Esophagus muscularis mucosa (tissue), 4 donors: ENCODE results near the gene LRRC7. TPM values are rescaled to one million over a fixed set of nuclear protein-coding genes. Genes with fewer than 3 reads are reported as not detected.

Experiments used
- DNase-seq: peaks from one replicate; pipeline ENCODE4 v3.0.0-alpha.2; 2017; ENCODE audit errors: extremely low spot score
- H3K27ac ChIP-seq, 4 donors: fragments of 200-600 bp; sonication (generic); replicated peaks in 1 of 4; 1 replicate in 3 of 4; 2 replicates in 1 of 4; pipeline ENCODE4 v1.5.1; 2016 to 2019; ENCODE audit warnings: mild to moderate bottlenecking in 1 of 4
- H3K27me3 ChIP-seq, 4 donors: fragments of 200-600 bp; sonication (generic); one replicate each; pipeline versions ENCODE4 v1.5.1 to v1.6.0; 2016 to 2019
- H3K36me3 ChIP-seq, 4 donors: fragments of 200-600 bp; sonication (generic); one replicate each; pipeline ENCODE4 v1.5.1; 2016 to 2019
- H3K4me1 ChIP-seq, 4 donors: fragments of 200-600 bp; sonication (generic); one replicate each; pipeline ENCODE4 v1.5.1; 2016 to 2019
- H3K4me3 ChIP-seq, 4 donors: fragments of 200-600 bp; sonication (generic); 1 replicate in 2 of 4; 2 replicates in 2 of 4; pipeline ENCODE4 v1.5.1; 2016 to 2019; ENCODE audit warnings: mild to moderate bottlenecking in 4 of 4, moderate library complexity in 1 of 4
- H3K9me3 ChIP-seq, 4 donors: fragments of 200-600 bp; sonication (generic); 1 replicate in 3 of 4; 2 replicates in 1 of 4; pipeline ENCODE4 v1.5.1; 2016 to 2019
- CTCF ChIP-seq, 3 experiments: fragments of 200-600 bp in 2 of 3; fragments of 450-650 bp in 1 of 3; sonication (generic) in 2 of 3; IDR thresholded peaks; one replicate each; pipeline ENCODE4 v1.5.1; 2017 to 2019; ENCODE audit warnings: antibody characterized with exemption in 3 of 3, mild to moderate bottlenecking in 2 of 3, moderate library complexity in 1 of 3
- EP300 ChIP-seq: sonication (generic); formaldehyde crosslinking; IDR thresholded peaks from one replicate; pipeline ENCODE4 v1.6.1; 2017; ENCODE audit warnings: antibody characterized with exemption
- POLR2A ChIP-seq: fragments of 450-650 bp; IDR thresholded peaks from one replicate; pipeline ENCODE4 v1.6.1; 2017; ENCODE audit warnings: antibody characterized with exemption, moderate library complexity, mild to moderate bottlenecking, low read depth
- POLR2AphosphoS5 ChIP-seq, 2 donors: sonication (generic); formaldehyde crosslinking; IDR thresholded peaks; one replicate each; pipeline ENCODE4 v1.6.1; 2017; ENCODE audit warnings: antibody characterized with exemption in 2 of 2
- WGBS: methylation state at CpG from one replicate; pipeline ENCODE4 v1.1.5; 2018; 5-methylcytosine and 5-hydroxymethylcytosine counted together
- intact Hi-C: fragments of 100-400 bp; cut with DNase I; formaldehyde crosslinking; loops from one replicate; pipeline ENCODE4 v1.15.1; 2023
- total RNA-seq, 4 donors: library from RNA; depleted of rRNA; stranded (reverse); fragments of >200 nt; gene quantifications; one replicate each; pipeline versions ENCODE4 v1.1.0 to v1.2.1, GENCODE V29; 2016

LRRC7 gene
- total RNA-seq, 4 donors from 2014 or later = 0.26 to 2.5 (median 0.42) TPM

- DNase-seq = no peak
- H3K9me3 ChIP-seq = no peaks in the 10 kb centered on the region
- intact Hi-C loops = no loop called here
- TF ChIP-seq CTCF (IDR thresholded peaks at IDR 0.05) = no peak
- no peak for TF ChIP-seq EP300
- no peak for TF ChIP-seq POLR2AphosphoS5 (IDR thresholded peaks at IDR 0.05)
- no peak for TF ChIP-seq POLR2A
- no peaks in the 10 kb centered on the region for H3K36me3 ChIP-seq
- H3K27me3 ChIP-seq = no peaks in the 10 kb centered on the region
- no peaks in the 10 kb centered on the region for H3K4me1 ChIP-seq
- no peak overlapping the region for H3K27ac ChIP-seq
- no peak overlapping the region for H3K4me3 ChIP-seq
Observed at GRCh38 chr1:70005386-70006034, 437.8 kb downstream of the LRRC7 start.

- Histone ChIP-seq H3K4me1 (no peaks in the 10 kb centered on the region), H3K4me3 (no peak overlapping the region), H3K27me3 (no peaks in the 10 kb centered on the region), H3K36me3 (no peaks in the 10 kb centered on the region), H3K9me3 (no peaks in the 10 kb centered on the region), H3K27ac (no peak overlapping the region)
- intact Hi-C loops = no loop called here
- WGBS = 82% methylated on average over 2 of the region's 2 CpGs
- no peak for TF ChIP-seq POLR2A
- no peak for TF ChIP-seq CTCF (IDR thresholded peaks at IDR 0.05)
- TF ChIP-seq POLR2AphosphoS5 (IDR thresholded peaks at IDR 0.05) = no peak
- TF ChIP-seq EP300 = no peak
- DNase-seq = no peak
Observed at GRCh38 chr1:70008660-70009059, 440.9 kb downstream of the LRRC7 start.

GRCh38 chr1:70017770-70018169, 450.0 kb downstream of the LRRC7 start:
- H3K27ac ChIP-seq = no peak overlapping the region
- no peak for DNase-seq
- no peaks in the 10 kb centered on the region for H3K27me3 ChIP-seq
- no peak for TF ChIP-seq POLR2AphosphoS5 (IDR thresholded peaks at IDR 0.05)
- no peak for TF ChIP-seq CTCF (IDR thresholded peaks at IDR 0.05)
- TF ChIP-seq POLR2A = no peak
- no peak for TF ChIP-seq EP300
- H3K4me1 ChIP-seq = no peaks in the 10 kb centered on the region
- intact Hi-C loops = no loop called here
- no peaks in the 10 kb centered on the region for H3K9me3 ChIP-seq
- no peaks in the 10 kb centered on the region for H3K36me3 ChIP-seq
- H3K4me3 ChIP-seq = no peak overlapping the region

- DNase-seq = no peak
- H3K27me3 ChIP-seq = no peaks in the 10 kb centered on the region
- TF ChIP-seq POLR2AphosphoS5 (IDR thresholded peaks at IDR 0.05) (no peak), POLR2A (no peak), EP300 (no peak), CTCF (IDR thresholded peaks at IDR 0.05) (no peak)
- 90% methylated on average over 1 of the region's 1 CpG for WGBS
- H3K27ac ChIP-seq = no peak overlapping the region
- H3K4me3 ChIP-seq = no peak overlapping the region
- H3K9me3 ChIP-seq = no peaks in the 10 kb centered on the region
- H3K4me1 ChIP-seq = no peaks in the 10 kb centered on the region
- no peaks in the 10 kb centered on the region for H3K36me3 ChIP-seq
- intact Hi-C loops = no loop called here
Observed at GRCh38 chr1:70024272-70024671, 456.6 kb downstream of the LRRC7 start.

- intact Hi-C loops = no loop called here
- H3K4me1 ChIP-seq = no peaks in the 10 kb centered on the region
- no peak overlapping the region for H3K27ac ChIP-seq
- no peak overlapping the region for H3K4me3 ChIP-seq
- H3K27me3 ChIP-seq = no peaks in the 10 kb centered on the region
- TF ChIP-seq CTCF (IDR thresholded peaks at IDR 0.05) = no peak
- no peak for TF ChIP-seq EP300
- TF ChIP-seq POLR2AphosphoS5 (IDR thresholded peaks at IDR 0.05) = no peak
- TF ChIP-seq POLR2A = no peak
- no peaks in the 10 kb centered on the region for H3K9me3 ChIP-seq
- H3K36me3 ChIP-seq = no peaks in the 10 kb centered on the region
- DNase-seq = no peak
Observed at GRCh38 chr1:70025052-70025451, 457.3 kb downstream of the LRRC7 start.
